WI38 (cell line): ENCODE data around the gene BICC1.

Experiments used
- H3K4me3 ChIP-seq: 2 replicates; pipeline ENCODE4 v1.5.1; 2011; ENCODE audit warnings: low read depth, mild to moderate bottlenecking, control low read depth, low read length
- CTCF ChIP-seq: IDR thresholded peaks from 2 replicates; pipeline ENCODE4 v1.5.1; 2012; ENCODE audit warnings: low read depth, mild to moderate bottlenecking, control low read depth, low read length

BICC1 gene

GRCh38 chr10:58859526-58859925, 346.9 kb downstream of the BICC1 start:
- TF ChIP-seq CTCF: no peak
- no peak overlapping the region for H3K4me3 ChIP-seq

- no peak overlapping the region for H3K4me3 ChIP-seq
- TF ChIP-seq CTCF: no peak
Measured at GRCh38 chr10:58867683-58868082, 355.0 kb downstream of the BICC1 start.

GRCh38 chr10:58868736-58869435, 356.2 kb downstream of the BICC1 start:
- TF ChIP-seq CTCF: no peak
- no peak overlapping the region for H3K4me3 ChIP-seq

GRCh38 chr10:58870070-58870469, 357.4 kb downstream of the BICC1 start:
- no peak overlapping the region for H3K4me3 ChIP-seq
- TF ChIP-seq CTCF: no peak

GRCh38 chr10:58873161-58873560, 360.5 kb downstream of the BICC1 start:
- TF ChIP-seq CTCF: no peak
- H3K4me3 ChIP-seq: no peak overlapping the region
